Measurements from ENCODE around the gene KIF21B.

KIF21B gene

GRCh38 chr1:201019321-201019977, 4.1 kb downstream of the KIF21B start:
- ATAC-seq = peak; percentile 81
- peak; percentile 89 for DNase-seq

GRCh38 chr1:201017828-201018163, 5.7 kb downstream of the KIF21B start:
- DNase-seq (no peak), ATAC-seq (no peak)

- peak; percentile 40 for DNase-seq
- no peak for ATAC-seq
Measured at GRCh38 chr1:201016943-201017827, 6.3 kb downstream of the KIF21B start.

- no peak for ATAC-seq
- no peak for DNase-seq
Measured at GRCh38 chr1:201016211-201016651, 7.3 kb downstream of the KIF21B start.

- DNase-seq (no peak), ATAC-seq (peak; percentile 55)
Measured at GRCh38 chr1:201015551-201016091, 7.9 kb downstream of the KIF21B start.

- no peak for DNase-seq
- ATAC-seq = no peak
Measured at GRCh38 chr1:201014816-201015200, 8.7 kb downstream of the KIF21B start.

- ATAC-seq (no peak), DNase-seq (no peak)
Measured at GRCh38 chr1:201013991-201014815, 9.3 kb downstream of the KIF21B start.

GRCh38 chr1:201013031-201013485, 10.5 kb downstream of the KIF21B start:
- ATAC-seq (peak; percentile 36), DNase-seq (no peak)

- DNase-seq = no peak
- no peak for ATAC-seq
Measured at GRCh38 chr1:201011616-201012015, 11.9 kb downstream of the KIF21B start.

GRCh38 chr1:201009962-201010645, 13.4 kb downstream of the KIF21B start:
- DNase-seq (no peak), ATAC-seq (no peak)

GRCh38 chr1:201008666-201009360, 14.7 kb downstream of the KIF21B start:
- ATAC-seq = no peak
- no peak for DNase-seq

GRCh38 chr1:201007481-201007880, 16.0 kb downstream of the KIF21B start:
- ATAC-seq (no peak), DNase-seq (no peak)

GRCh38 chr1:201006450-201006849, 17.1 kb downstream of the KIF21B start:
- ATAC-seq (no peak), DNase-seq (no peak)

- DNase-seq (no peak), ATAC-seq (no peak)
Measured at GRCh38 chr1:201004732-201005131, 18.8 kb downstream of the KIF21B start.

- DNase-seq (no peak), ATAC-seq (no peak)
Measured at GRCh38 chr1:201004154-201004553, 19.4 kb downstream of the KIF21B start.

GRCh38 chr1:201002510-201002909, 21.0 kb downstream of the KIF21B start:
- ATAC-seq = peak; percentile 87

GRCh38 chr1:201001962-201002361, 21.6 kb downstream of the KIF21B start:
- DNase-seq (no peak), ATAC-seq (no peak)

More at GRCh38 chr1:201002510-201002909, 21.0 kb downstream of the KIF21B start:
- DNase-seq = no peak

GRCh38 chr1:201000391-201000790, 23.1 kb downstream of the KIF21B start:
- ATAC-seq (no peak), DNase-seq (no peak)

- ATAC-seq (no peak), DNase-seq (no peak)
Measured at GRCh38 chr1:200999667-201000066, 23.8 kb downstream of the KIF21B start.

GRCh38 chr1:200998323-200998722, 25.2 kb downstream of the KIF21B start:
- ATAC-seq (no peak), DNase-seq (no peak)
